Naive thymus-derived CD4-positive, alpha-beta T cell (primary cell): Measurements from ENCODE around the gene CCDC40. TPM values are rescaled to one million over a fixed set of nuclear protein-coding genes. Genes with fewer than 3 reads are reported as not detected.

ENCODE experiments used
- ATAC-seq: fragments of 150-1000 bp; cut with Tn5 transposase; 2 replicates; pipeline ENCODE4 v1.10.0; 2021; ENCODE audit warnings: mild to moderate bottlenecking, moderate library complexity
- CTCF ChIA-PET: fragments of 350-600 bp; sonication (Branson Sonifier 250); formaldehyde crosslinking; loops from one replicate; lab custom pipeline; 2021; ENCODE audit warnings: antibody characterized with exemption; lab: Charles Lee
- POLR2A ChIA-PET: fragments of 350-600 bp; sonication (Branson Sonifier 250); formaldehyde crosslinking; loops from one replicate; lab custom pipeline; 2021; ENCODE audit warnings: antibody characterized with exemption, inconsistent platforms; lab: Charles Lee
- DNase-seq, 9 donors: peaks; one replicate each; pipeline versions ENCODE4 v3.0.0 to v3.0.0-alpha.2; 2020 to 2022; ENCODE audit warnings: mixed read lengths in 1 of 9
- H3K27ac ChIP-seq: one replicate; pipeline ENCODE4 v1.7.0; 2013; ENCODE audit warnings: mild to moderate bottlenecking, low read depth, low read length, moderate library complexity
- H3K27me3 ChIP-seq, 2 donors: one replicate each; pipeline ENCODE4 v1.7.0; 2013; ENCODE audit warnings: low read length in 2 of 2, mild to moderate bottlenecking in 2 of 2, moderate library complexity in 2 of 2; ENCODE audit not compliant: control insufficient read depth in 2 of 2, insufficient read depth in 2 of 2
- H3K36me3 ChIP-seq, 3 experiments: 1 replicate in 2 of 3; 2 replicates in 1 of 3; pipeline ENCODE4 v1.7.0; 2013; ENCODE audit warnings: low read length in 3 of 3, mild to moderate bottlenecking in 3 of 3, moderate library complexity in 1 of 3; ENCODE audit not compliant: insufficient read depth in 3 of 3, control insufficient read depth in 2 of 3
- H3K4me1 ChIP-seq, 2 donors: one replicate each; pipeline ENCODE4 v1.7.0; 2013; ENCODE audit warnings: low read length in 2 of 2, mild to moderate bottlenecking in 2 of 2, moderate library complexity in 1 of 2; ENCODE audit not compliant: control insufficient read depth in 2 of 2, insufficient read depth in 2 of 2
- H3K4me3 ChIP-seq: 2 replicates; pipeline ENCODE4 v1.7.0; 2013; ENCODE audit warnings: mild to moderate bottlenecking, low read length
- H3K9me3 ChIP-seq, 3 experiments: 1 replicate in 2 of 3; 2 replicates in 1 of 3; pipeline ENCODE4 v1.7.0; 2013; ENCODE audit warnings: low read length in 3 of 3; ENCODE audit not compliant: control insufficient read depth in 2 of 3
- H3K27ac Mint-ChIP-seq, 9 donors: one replicate each; pipeline ENCODE4 v1.8.0; 2020 to 2022; ENCODE audit warnings: mixed read lengths in 9 of 9, mild to moderate bottlenecking in 8 of 9, moderate library complexity in 5 of 9, inconsistent platforms in 2 of 9
- H3K27me3 Mint-ChIP-seq, 5 donors: one replicate each; pipeline ENCODE4 v1.8.0; 2021 to 2022; ENCODE audit warnings: mixed read lengths in 5 of 5, mild to moderate bottlenecking in 1 of 5
- H3K36me3 Mint-ChIP-seq, 5 donors: one replicate each; pipeline ENCODE4 v1.8.0; 2020 to 2022; ENCODE audit warnings: mixed read lengths in 5 of 5, mild to moderate bottlenecking in 3 of 5, inconsistent platforms in 1 of 5
- H3K4me1 Mint-ChIP-seq, 7 donors: one replicate each; pipeline ENCODE4 v1.8.0; 2020 to 2022; ENCODE audit warnings: mixed read lengths in 7 of 7, mild to moderate bottlenecking in 3 of 7, inconsistent platforms in 1 of 7
- H3K4me3 Mint-ChIP-seq, 10 donors: one replicate each; pipeline ENCODE4 v1.8.0; 2020 to 2022; ENCODE audit warnings: mild to moderate bottlenecking in 10 of 10, mixed read lengths in 10 of 10, moderate library complexity in 6 of 10, inconsistent platforms in 2 of 10
- H3K9me3 Mint-ChIP-seq, 11 donors: one replicate each; pipeline ENCODE4 v1.8.0; 2020 to 2022; ENCODE audit warnings: mixed read lengths in 11 of 11, mild to moderate bottlenecking in 4 of 11, inconsistent platforms in 1 of 11, moderate library complexity in 1 of 11
- intact Hi-C, 2 donors: fragments of 100-400 bp; cut with micrococcal nuclease; formaldehyde crosslinking; loops; one replicate each; pipeline ENCODE4 v1.15.1; 2023
- polyA plus RNA-seq, 2 donors: library from polyadenylated mRNA; unstranded; fragments of 300-500 nt; fragmentation: Illumina TruSeq; gene quantifications; one replicate each; pipeline ENCODE4 v1.2.3, GENCODE V29; 2021
- total RNA-seq, 6 experiments: library from RNA in 5 of 6; stranded (reverse) in 5 of 6; gene quantifications; 1 replicate in 5 of 6; 2 replicates in 1 of 6; pipeline ENCODE4 v1.2.3 and lab custom pipeline; 2021 to 2026

CCDC40 gene
- total and polyA plus RNA-seq, 7 experiments from 2014 or later = 0.43 to 3.0 (median 0.79) TPM; not detected in 2

GRCh38 chr17:80012765-80013741, 23.4 kb upstream of the CCDC40 start:
- H3K4me3 Mint-ChIP-seq = no peak overlapping the region
- POLR2A ChIA-PET = no interaction called here

GRCh38 chr17:80017226-80018010, 19.0 kb upstream of the CCDC40 start:
- H3K27ac ChIP-seq = no peak overlapping the region
- Mint-ChIP-seq H3K4me3 (no peak overlapping the region), H3K36me3 (peaks cover 0 to 3% (median 0%) of the 10 kb centered on the region in 5 donors), H3K4me1 (no peaks in the 10 kb centered on the region), H3K9me3 (peaks cover 0 to 7% (median 0%) of the 10 kb centered on the region in 11 donors), H3K27me3 (no peaks in the 10 kb centered on the region), H3K27ac (no peak overlapping the region)
- intact Hi-C loops = no loop called here
- H3K9me3 ChIP-seq = no peaks in the 10 kb centered on the region
- no peak for DNase-seq
- H3K4me3 ChIP-seq = no peak overlapping the region
- no peaks in the 10 kb centered on the region for H3K4me1 ChIP-seq
- no peaks in the 10 kb centered on the region for H3K27me3 ChIP-seq
- ATAC-seq = no peak
- ChIA-PET POLR2A (no interaction called here), CTCF (interaction anchor here (1.3 to 2.0 kb wide), 2 partner anchors 10 to 12 kb away, joined by 3 to 7 read pairs; no protein-coding TSS in a partner anchor)
- no peaks in the 10 kb centered on the region for H3K36me3 ChIP-seq

More at GRCh38 chr17:80012765-80013741, 23.4 kb upstream of the CCDC40 start:
- intact Hi-C loops = no loop called here
- CTCF ChIA-PET = no interaction called here
- Mint-ChIP-seq H3K27me3 (no peaks in the 10 kb centered on the region), H3K36me3 (peaks cover 0 to 3% (median 0%) of the 10 kb centered on the region in 5 donors), H3K9me3 (peaks cover 0 to 7% (median 0%) of the 10 kb centered on the region in 11 donors), H3K27ac (no peak overlapping the region), H3K4me1 (peaks cover 0 to 5% (median 0%) of the 10 kb centered on the region in 7 donors)
- no peaks in the 10 kb centered on the region for H3K27me3 ChIP-seq
- H3K4me3 ChIP-seq = no peak overlapping the region
- peaks cover 0 to 3% of the 10 kb centered on the region in 2 donors for H3K4me1 ChIP-seq
- H3K36me3 ChIP-seq = no peaks in the 10 kb centered on the region
- ATAC-seq (no peak), DNase-seq (no peak)
- H3K27ac ChIP-seq = no peak overlapping the region
- no peaks in the 10 kb centered on the region for H3K9me3 ChIP-seq

- Histone ChIP-seq H3K27me3 (no peaks in the 10 kb centered on the region), H3K36me3 (no peaks in the 10 kb centered on the region), H3K9me3 (no peaks in the 10 kb centered on the region), H3K4me1 (no peaks in the 10 kb centered on the region), H3K27ac (no peak overlapping the region), H3K4me3 (no peak overlapping the region)
- ChIA-PET POLR2A (no interaction called here), CTCF (no interaction called here)
- H3K27me3 Mint-ChIP-seq = no peaks in the 10 kb centered on the region
- ATAC-seq (no peak), DNase-seq (no peak)
- intact Hi-C loops = no loop called here
- peaks cover 0 to 3% (median 0%) of the 10 kb centered on the region in 5 donors for H3K36me3 Mint-ChIP-seq
- H3K4me1 Mint-ChIP-seq = no peaks in the 10 kb centered on the region
- peaks cover 0 to 4% (median 0%) of the 10 kb centered on the region in 11 donors for H3K9me3 Mint-ChIP-seq
- no peak overlapping the region for H3K27ac Mint-ChIP-seq
- no peak overlapping the region for H3K4me3 Mint-ChIP-seq
Observed at GRCh38 chr17:80018917-80019651, 17.4 kb upstream of the CCDC40 start.

- ChIA-PET CTCF (no interaction called here), POLR2A (no interaction called here)
- Mint-ChIP-seq H3K9me3 (peaks cover 0 to 2% (median 0%) of the 10 kb centered on the region in 11 donors), H3K27me3 (no peaks in the 10 kb centered on the region), H3K4me3 (no peak overlapping the region), H3K27ac (peak overlapping the region in 1 of 9 donors; percentile 32), H3K36me3 (no peaks in the 10 kb centered on the region), H3K4me1 (no peaks in the 10 kb centered on the region)
- Histone ChIP-seq H3K9me3 (no peaks in the 10 kb centered on the region), H3K36me3 (no peaks in the 10 kb centered on the region), H3K27ac (no peak overlapping the region), H3K27me3 (no peaks in the 10 kb centered on the region), H3K4me3 (no peak overlapping the region), H3K4me1 (no peaks in the 10 kb centered on the region)
- intact Hi-C loops = no loop called here
- ATAC-seq (no peak), DNase-seq (no peak)
Observed at GRCh38 chr17:80021600-80021999, 14.8 kb upstream of the CCDC40 start.

- H3K4me1 Mint-ChIP-seq = no peaks in the 10 kb centered on the region
- CTCF ChIA-PET = no interaction called here
- Histone ChIP-seq H3K27ac (no peak overlapping the region), H3K36me3 (no peaks in the 10 kb centered on the region), H3K4me3 (no peak overlapping the region), H3K27me3 (no peaks in the 10 kb centered on the region), H3K4me1 (no peaks in the 10 kb centered on the region), H3K9me3 (no peaks in the 10 kb centered on the region)
- ATAC-seq (no peak), DNase-seq (no peak)
- no peak overlapping the region for H3K4me3 Mint-ChIP-seq
- H3K36me3 Mint-ChIP-seq = no peaks in the 10 kb centered on the region
- H3K9me3 Mint-ChIP-seq = no peaks in the 10 kb centered on the region
- no peaks in the 10 kb centered on the region for H3K27me3 Mint-ChIP-seq
- intact Hi-C loops = no loop called here
- no peak overlapping the region for H3K27ac Mint-ChIP-seq
- POLR2A ChIA-PET = no interaction called here
Observed at GRCh38 chr17:80023481-80024205, 12.8 kb upstream of the CCDC40 start.
